Effector CD4-positive, alpha-beta T cell (primary cell): Measurements from ENCODE around the gene SPATA31C1. TPM values are rescaled to one million over a fixed set of nuclear protein-coding genes. Genes with fewer than 3 reads are reported as not detected.
"Not testable (repeated sequence)": the region's sequence is repeated elsewhere in the genome, so short reads cannot be mapped to it uniquely, and the experiment has no call there.

ENCODE experiments used
- DNase-seq: peaks from one replicate; pipeline ENCODE4 v3.0.0-alpha.2; 2020
- total RNA-seq: gene quantifications from one replicate; lab custom pipeline; 2026; lab: John Stamatoyannopoulos, UW

The SPATA31C1 gene
- not detected for total RNA-seq

- DNase-seq = not testable (repeated sequence)
Observed at GRCh38 chr9:87917662-87918061, at the start of gene SPATA31C1. SPATA31C1 (plus strand) TSS chr9:87917962.

GRCh38 chr9:87868175-87868574, 49.6 kb upstream of the SPATA31C1 start:
- DNase-seq = no peak

GRCh38 chr9:87868635-87869034, 49.1 kb upstream of the SPATA31C1 start:
- no peak for DNase-seq

GRCh38 chr9:87869082-87869481, 48.7 kb upstream of the SPATA31C1 start:
- no peak for DNase-seq

GRCh38 chr9:87871425-87872078, 46.2 kb upstream of the SPATA31C1 start:
- no peak for DNase-seq

- DNase-seq = no peak
Observed at GRCh38 chr9:87872079-87872624, 45.6 kb upstream of the SPATA31C1 start.

- DNase-seq = no peak
Observed at GRCh38 chr9:87873607-87874303, 44.0 kb upstream of the SPATA31C1 start.

- no peak for DNase-seq
Observed at GRCh38 chr9:87874304-87874623, 43.5 kb upstream of the SPATA31C1 start.

- DNase-seq = no peak
Observed at GRCh38 chr9:87875060-87875459, 42.7 kb upstream of the SPATA31C1 start.

- no peak for DNase-seq
Observed at GRCh38 chr9:87875831-87876545, 41.8 kb upstream of the SPATA31C1 start.

- no peak for DNase-seq
Observed at GRCh38 chr9:87876708-87877107, 41.1 kb upstream of the SPATA31C1 start.

GRCh38 chr9:87878989-87879511, 38.7 kb upstream of the SPATA31C1 start:
- DNase-seq = no peak

GRCh38 chr9:87880116-87880515, 37.6 kb upstream of the SPATA31C1 start:
- DNase-seq = no peak

GRCh38 chr9:87880683-87881082, 37.1 kb upstream of the SPATA31C1 start:
- no peak for DNase-seq

GRCh38 chr9:87882627-87883026, 35.1 kb upstream of the SPATA31C1 start, which contains the start of gene SPATA31E1:
SPATA31E1 (plus strand) TSS chr9:87882877; CDS start chr9:87882892, 15 bp downstream.
- DNase-seq = no peak

- DNase-seq = no peak
Observed at GRCh38 chr9:87883274-87883673, 34.5 kb upstream of the SPATA31C1 start.

- DNase-seq = no peak
Observed at GRCh38 chr9:87883990-87884389, 33.8 kb upstream of the SPATA31C1 start.

GRCh38 chr9:87884578-87885459, 32.9 kb upstream of the SPATA31C1 start:
- no peak for DNase-seq

- DNase-seq = no peak
Observed at GRCh38 chr9:87885484-87886189, 32.1 kb upstream of the SPATA31C1 start.

- DNase-seq = no peak
Observed at GRCh38 chr9:87886210-87886932, 31.4 kb upstream of the SPATA31C1 start.
